ENCODE results near the gene SAMD7. TPM values are rescaled to one million over a fixed set of nuclear protein-coding genes. Genes with fewer than 3 reads are reported as not detected.

The SAMD7 gene
- total and polyA plus RNA-seq, 5 donors = not detected

- H3K27me3 ChIP-seq (ENCODE audit: control insufficient read depth, insufficient read depth) = no peaks in the 10 kb centered on the region
- peak in 2 of 3 donors; percentile 20 to 61 for DNase-seq
- 44% methylated on average over 7 of the region's 7 CpGs for WGBS
- intact Hi-C loops (cut with DNase I) = no loop called here
- no peak overlapping the region for H3K27ac ChIP-seq (ENCODE audit: low read length)
- no peak overlapping the region for H3K4me3 ChIP-seq (ENCODE audit: low read length)
- H3K4me1 ChIP-seq (ENCODE audit: control insufficient read depth, insufficient read depth, low read length) = no peaks in the 10 kb centered on the region
- ATAC-seq = peak; percentile 41 to 48
- no peaks in the 10 kb centered on the region for H3K9me3 ChIP-seq (ENCODE audit: control insufficient read depth, low read length)
These were observed 33.9 kb downstream of the SAMD7 start for GRCh38 chr3:169945313-169945712.

- ATAC-seq (no peak), DNase-seq (no peak)
- intact Hi-C loops (cut with DNase I) = no loop called here
- Histone ChIP-seq H3K27ac (ENCODE audit: low read length) (no peak overlapping the region), H3K9me3 (ENCODE audit: control insufficient read depth, low read length) (no peaks in the 10 kb centered on the region), H3K4me1 (ENCODE audit: control insufficient read depth, insufficient read depth, low read length) (no peaks in the 10 kb centered on the region), H3K27me3 (ENCODE audit: control insufficient read depth, insufficient read depth) (no peaks in the 10 kb centered on the region), H3K4me3 (ENCODE audit: low read length) (no peak overlapping the region)
- WGBS = 96% methylated on average over 3 of the region's 3 CpGs
These were observed 35.0 kb downstream of the SAMD7 start for GRCh38 chr3:169946336-169946735.

GRCh38 chr3:169948559-169949448 is 37.4 kb downstream of the SAMD7 start:
- no peak for DNase-seq
- WGBS = 63% methylated on average over 2 of the region's 2 CpGs
- ATAC-seq = no peak
- Histone ChIP-seq H3K27ac (ENCODE audit: low read length) (no peak overlapping the region), H3K9me3 (ENCODE audit: control insufficient read depth, low read length) (no peaks in the 10 kb centered on the region), H3K4me1 (ENCODE audit: control insufficient read depth, insufficient read depth, low read length) (no peaks in the 10 kb centered on the region), H3K27me3 (ENCODE audit: control insufficient read depth, insufficient read depth) (no peaks in the 10 kb centered on the region), H3K4me3 (ENCODE audit: low read length) (no peak overlapping the region)
- intact Hi-C loops (cut with DNase I) = no loop called here

GRCh38 chr3:169952045-169952444 is 40.7 kb downstream of the SAMD7 start:
- Histone ChIP-seq H3K27ac (ENCODE audit: low read length) (no peak overlapping the region), H3K9me3 (ENCODE audit: control insufficient read depth, low read length) (no peaks in the 10 kb centered on the region), H3K4me3 (ENCODE audit: low read length) (no peak overlapping the region), H3K4me1 (ENCODE audit: control insufficient read depth, insufficient read depth, low read length) (no peaks in the 10 kb centered on the region), H3K27me3 (ENCODE audit: control insufficient read depth, insufficient read depth) (no peaks in the 10 kb centered on the region)
- ATAC-seq (no peak), DNase-seq (no peak)
- 94% methylated on average over 1 of the region's 1 CpG for WGBS
- intact Hi-C loops (cut with DNase I) = no loop called here

- H3K27me3 ChIP-seq (ENCODE audit: control insufficient read depth, insufficient read depth) = no peaks in the 10 kb centered on the region
- intact Hi-C loops (cut with DNase I) = no loop called here
- H3K4me1 ChIP-seq (ENCODE audit: control insufficient read depth, insufficient read depth, low read length) = no peaks in the 10 kb centered on the region
- no peak overlapping the region for H3K27ac ChIP-seq (ENCODE audit: low read length)
- 93% methylated on average over 3 of the region's 3 CpGs for WGBS
- H3K4me3 ChIP-seq (ENCODE audit: low read length) = no peak overlapping the region
- ATAC-seq (no peak), DNase-seq (no peak)
- no peaks in the 10 kb centered on the region for H3K9me3 ChIP-seq (ENCODE audit: control insufficient read depth, low read length)
These were observed 42.2 kb downstream of the SAMD7 start for GRCh38 chr3:169953462-169954141.

- H3K27me3 ChIP-seq (ENCODE audit: control insufficient read depth, insufficient read depth) = no peaks in the 10 kb centered on the region
- no peak overlapping the region for H3K27ac ChIP-seq (ENCODE audit: low read length)
- ATAC-seq (no peak), DNase-seq (no peak)
- WGBS = 58% methylated on average over 6 of the region's 6 CpGs
- no peaks in the 10 kb centered on the region for H3K9me3 ChIP-seq (ENCODE audit: control insufficient read depth, low read length)
- intact Hi-C loops (cut with DNase I) = no loop called here
- H3K4me1 ChIP-seq (ENCODE audit: control insufficient read depth, insufficient read depth, low read length) = no peaks in the 10 kb centered on the region
- H3K4me3 ChIP-seq (ENCODE audit: low read length) = no peak overlapping the region
These were observed 42.9 kb downstream of the SAMD7 start for GRCh38 chr3:169954142-169954756.

GRCh38 chr3:169955406-169955805 is 44.0 kb downstream of the SAMD7 start:
- WGBS = 87% methylated on average over 2 of the region's 2 CpGs
- no peaks in the 10 kb centered on the region for H3K4me1 ChIP-seq (ENCODE audit: control insufficient read depth, insufficient read depth, low read length)
- no peaks in the 10 kb centered on the region for H3K27me3 ChIP-seq (ENCODE audit: control insufficient read depth, insufficient read depth)
- H3K4me3 ChIP-seq (ENCODE audit: low read length) = no peak overlapping the region
- DNase-seq (no peak), ATAC-seq (no peak)
- no peaks in the 10 kb centered on the region for H3K9me3 ChIP-seq (ENCODE audit: control insufficient read depth, low read length)
- no peak overlapping the region for H3K27ac ChIP-seq (ENCODE audit: low read length)
- intact Hi-C loops (cut with DNase I) = no loop called here

GRCh38 chr3:169964176-169964575 is 52.8 kb downstream of the SAMD7 start:
- intact Hi-C loops (cut with DNase I) = loop anchor here in 3 of 4 donors (10.0 kb wide), 2 partner anchors 79 to 99 kb away; partner anchors contain the start of gene LRRC31 (in 2 of the 3)
- Histone ChIP-seq H3K4me1 (ENCODE audit: control insufficient read depth, insufficient read depth, low read length) (no peaks in the 10 kb centered on the region), H3K27ac (ENCODE audit: low read length) (no peak overlapping the region), H3K27me3 (ENCODE audit: control insufficient read depth, insufficient read depth) (no peaks in the 10 kb centered on the region), H3K4me3 (ENCODE audit: low read length) (no peak overlapping the region), H3K9me3 (ENCODE audit: control insufficient read depth, low read length) (no peaks in the 10 kb centered on the region)
- no peak for ATAC-seq
- DNase-seq = no peak
- WGBS = 33% methylated on average over 2 of the region's 2 CpGs

GRCh38 chr3:169965562-169966427 is 54.4 kb downstream of the SAMD7 start:
- Histone ChIP-seq H3K27me3 (ENCODE audit: control insufficient read depth, insufficient read depth) (no peaks in the 10 kb centered on the region), H3K4me1 (ENCODE audit: control insufficient read depth, insufficient read depth, low read length) (no peaks in the 10 kb centered on the region), H3K27ac (ENCODE audit: low read length) (peak overlapping the region; percentile 70), H3K9me3 (ENCODE audit: control insufficient read depth, low read length) (no peaks in the 10 kb centered on the region), H3K4me3 (ENCODE audit: low read length) (peak overlapping the region; percentile 88)
- DNase-seq (no peak), ATAC-seq (peak in 1 of 2 donors; percentile 9)
- intact Hi-C loops (cut with DNase I) = loop anchor here in 3 of 4 donors (5.0 to 10.0 kb wide), 3 partner anchors 81 to 103 kb away; partner anchors contain the start of gene LRRC31 (in 2 of the 3)
- 59% methylated on average over 21 of the region's 21 CpGs for WGBS

GRCh38 chr3:169966428-169966950 is 55.1 kb downstream of the SAMD7 start, which contains the start of gene SEC62:
SEC62 (plus strand) TSS chr3:169966807; CDS start chr3:169966823, 16 bp downstream.
- intact Hi-C loops (cut with DNase I) = loop anchor here in 3 of 4 donors (5.0 to 10.0 kb wide), 3 partner anchors 82 to 104 kb away; partner anchors contain the start of gene LRRC31 (in 2 of the 3)
- peak; percentile 99 for ATAC-seq

More at GRCh38 chr3:169966428-169966950, 55.1 kb downstream of the SAMD7 start, which contains the start of gene SEC62:
- Histone ChIP-seq H3K4me3 (ENCODE audit: low read length) (peak within 1 kb of the TSS; percentile 88), H3K27me3 (ENCODE audit: control insufficient read depth, insufficient read depth) (no peaks in the 10 kb centered on the region), H3K9me3 (ENCODE audit: control insufficient read depth, low read length) (no peaks in the 10 kb centered on the region), H3K27ac (ENCODE audit: low read length) (peak within 1 kb of the TSS; percentile 89), H3K4me1 (ENCODE audit: control insufficient read depth, insufficient read depth, low read length) (no peaks in the 10 kb centered on the region)
- WGBS = 1% methylated on average over 37 of the region's 37 CpGs
- DNase-seq = peak; percentile 95 to 98 (median 98)

All from right cardiac atrium (tissue), 5 donors.